H1 (cell line): ENCODE measurements around the gene CD226. TPM values are rescaled to one million over a fixed set of nuclear protein-coding genes. Genes with fewer than 3 reads are reported as not detected.

Experiments
- CTCF ChIA-PET: fragments of 300-600 bp; sonication (Branson Sonifier 250); formaldehyde crosslinking; loops from one replicate; lab custom pipeline; 2021; ENCODE audit not compliant: partially characterized antibody; lab: Charles Lee
- POLR2A ChIA-PET: fragments of 300-600 bp; sonication (Branson Sonifier 250); formaldehyde crosslinking; loops from one replicate; lab custom pipeline; 2021; ENCODE audit warnings: inconsistent platforms; ENCODE audit not compliant: partially characterized antibody; lab: Charles Lee
- DNase-seq, 2 experiments: peaks; one replicate each; pipeline versions ENCODE4 v3.0.0 to v3.0.0-alpha.2; 2010 to 2022; ENCODE audit warnings: low spot score in 2 of 2, low read depth in 1 of 2, mixed read lengths in 1 of 2
- FAIRE-seq: peaks from 2 replicates; lab custom pipeline; 2011; peaks lifted over from hg19 to GRCh38; lab: Jason Lieb, UNC
- H2AFZ ChIP-seq: 2 replicates; pipeline ENCODE4 v1.8.1; 2012; ENCODE audit warnings: low read length, inconsistent platforms
- H2AK5ac ChIP-seq: 2 replicates; pipeline ENCODE4 v1.6.1; 2013; ENCODE audit warnings: low read depth, low read length
- H2BK120ac ChIP-seq: replicated peaks from 2 replicates; pipeline ENCODE3; 2013; ENCODE audit warnings: low read depth, low read length, inconsistent platforms
- H2BK12ac ChIP-seq: 2 replicates; pipeline ENCODE4 v1.6.1; 2013; ENCODE audit warnings: low read depth, low read length
- H2BK15ac ChIP-seq: 2 replicates; pipeline ENCODE4 v1.6.1; 2013; ENCODE audit warnings: low read length
- H2BK20ac ChIP-seq: 2 replicates; pipeline ENCODE4 v1.6.1; 2013; ENCODE audit warnings: low read length
- H2BK5ac ChIP-seq: 2 replicates; pipeline ENCODE4 v1.6.1; 2013; ENCODE audit warnings: low read depth, low read length
- H3K14ac ChIP-seq: 2 replicates; pipeline ENCODE4 v1.6.1; 2013; ENCODE audit warnings: inconsistent platforms; ENCODE audit not compliant: insufficient read length
- H3K18ac ChIP-seq: 2 replicates; pipeline ENCODE4 v1.6.1; 2013; ENCODE audit warnings: low read length; ENCODE audit errors: extremely low read depth
- H3K23ac ChIP-seq: 2 replicates; pipeline ENCODE4 v1.6.1; 2013; ENCODE audit warnings: inconsistent platforms; ENCODE audit not compliant: insufficient read length
- H3K23me2 ChIP-seq: 2 replicates; pipeline ENCODE4 v1.6.1; 2013; ENCODE audit warnings: low read depth, low read length
- H3K27ac ChIP-seq: 2 replicates; pipeline ENCODE4 v1.6.1; 2011; ENCODE audit warnings: low read depth, low read length, inconsistent platforms
- H3K27me3 ChIP-seq, 4 experiments: replicated peaks in 1 of 4; 1 replicate in 1 of 4; 2 replicates in 3 of 4; pipeline versions ENCODE4 v1.6.1 to v1.8.1; 2011 to 2013; ENCODE audit warnings: low read length in 3 of 4, mild to moderate bottlenecking in 3 of 4, inconsistent platforms in 2 of 4, mixed read lengths in 2 of 4, moderate library complexity in 1 of 4; ENCODE audit not compliant: control insufficient read depth in 3 of 4, insufficient read depth in 3 of 4; ENCODE audit errors: extremely low read depth in 1 of 4
- H3K36me3 ChIP-seq, 4 experiments: 2 replicates each; pipeline versions ENCODE4 v1.6.1 to v1.8.1; 2011 to 2013; ENCODE audit warnings: mild to moderate bottlenecking in 4 of 4, low read length in 3 of 4, moderate library complexity in 2 of 4, control low read depth in 1 of 4, inconsistent platforms in 1 of 4; ENCODE audit not compliant: insufficient read depth in 4 of 4, control insufficient read depth in 2 of 4
- H3K4ac ChIP-seq: replicated peaks from 2 replicates; pipeline ENCODE3; 2013; ENCODE audit warnings: low read length, low read depth, mixed read lengths, inconsistent platforms; ENCODE audit not compliant: insufficient read length
- H3K4me1 ChIP-seq, 4 experiments: replicated peaks in 1 of 4; 1 replicate in 1 of 4; 2 replicates in 3 of 4; pipeline versions ENCODE4 v1.6.1 to v1.8.1; 2011 to 2013; ENCODE audit warnings: low read length in 3 of 4, inconsistent platforms in 2 of 4, mixed read lengths in 1 of 4; ENCODE audit not compliant: insufficient read depth in 4 of 4, control insufficient read depth in 3 of 4
- H3K4me2 ChIP-seq, 2 experiments: 2 replicates each; pipeline versions ENCODE4 v1.6.1 to v1.8.1; 2011 to 2013; ENCODE audit warnings: low read depth in 2 of 2, low read length in 2 of 2, control low read depth in 1 of 2, inconsistent platforms in 1 of 2, mild to moderate bottlenecking in 1 of 2; ENCODE audit not compliant: insufficient read depth in 1 of 2
- H3K4me3 ChIP-seq, 4 experiments: fragments of 200-600, 300-600 bp in 1 of 4; sonication (generic), shearing (Covaris generic), sonication (Bioruptor Twin) in 1 of 4; 2 replicates each; pipeline versions ENCODE4 v1.5.1 to v1.8.1; 2011 to 2016; ENCODE audit warnings: low read length in 4 of 4, low read depth in 3 of 4, control low read depth in 2 of 4, inconsistent platforms in 2 of 4, mild to moderate bottlenecking in 2 of 4, mixed read lengths in 1 of 4, moderate library complexity in 1 of 4; ENCODE audit not compliant: insufficient read depth in 2 of 4; ENCODE audit errors: extremely low read depth in 1 of 4
- H3K56ac ChIP-seq: replicated peaks from 2 replicates; pipeline ENCODE3; 2013; ENCODE audit warnings: low read depth, mild to moderate bottlenecking, mixed read lengths, low read length, inconsistent platforms; ENCODE audit not compliant: insufficient read length
- H3K79me1 ChIP-seq: 2 replicates; pipeline ENCODE4 v1.6.1; 2013; ENCODE audit warnings: low read depth, low read length, control low read depth
- H3K79me2 ChIP-seq, 2 experiments: 2 replicates each; pipeline versions ENCODE4 v1.6.1 to v1.8.1; 2012 to 2013; ENCODE audit warnings: low read length in 2 of 2, mild to moderate bottlenecking in 2 of 2, inconsistent platforms in 1 of 2; ENCODE audit not compliant: insufficient read depth in 2 of 2, control insufficient read depth in 1 of 2
- H3K9ac ChIP-seq, 4 experiments: replicated peaks in 1 of 4; 1 replicate in 1 of 4; 2 replicates in 3 of 4; pipeline versions ENCODE4 v1.6.1 to v1.8.1; 2011 to 2013; ENCODE audit warnings: low read depth in 3 of 4, low read length in 3 of 4, control low read depth in 2 of 4, mild to moderate bottlenecking in 2 of 4, moderate library complexity in 2 of 4, inconsistent platforms in 1 of 4; ENCODE audit errors: extremely low read depth in 1 of 4
- H3K9me3 ChIP-seq, 2 experiments: 2 replicates each; pipeline versions ENCODE4 v1.6.1 to v1.8.1; 2012 to 2013; ENCODE audit warnings: mild to moderate bottlenecking in 2 of 2, moderate library complexity in 2 of 2, control low read depth in 1 of 2, inconsistent platforms in 1 of 2, low read depth in 1 of 2, low read length in 1 of 2, mixed read lengths in 1 of 2; ENCODE audit not compliant: insufficient read depth in 2 of 2
- H4K20me1 ChIP-seq, 2 experiments: replicated peaks in 1 of 2; 2 replicates each; pipeline versions ENCODE3 to v1.8.1; 2011 to 2013; ENCODE audit warnings: inconsistent platforms in 2 of 2, low read length in 2 of 2, mild to moderate bottlenecking in 1 of 2; ENCODE audit not compliant: insufficient read depth in 2 of 2, control insufficient read depth in 1 of 2
- H4K5ac ChIP-seq: 2 replicates; pipeline ENCODE4 v1.6.1; 2013; ENCODE audit warnings: low read length, low read depth, mixed read lengths, inconsistent platforms; ENCODE audit not compliant: insufficient read length
- H4K8ac ChIP-seq: 2 replicates; pipeline ENCODE4 v1.8.0; 2013; ENCODE audit warnings: mild to moderate bottlenecking, moderate library complexity, low read length, inconsistent platforms; ENCODE audit not compliant: insufficient read depth; ENCODE audit errors: extremely low read depth
- H4K91ac ChIP-seq: replicated peaks from 2 replicates; pipeline ENCODE3; 2013; ENCODE audit warnings: low read length, mixed read lengths, inconsistent platforms; ENCODE audit not compliant: insufficient read length
- EGR1 ChIP-seq: IDR thresholded peaks from 2 replicates; pipeline ENCODE4 v1.6.1; 2011; ENCODE audit warnings: low read depth, low read length, borderline replicate concordance
- EP300 ChIP-seq, 2 experiments: IDR thresholded peaks; 1 replicate in 1 of 2; 2 replicates in 1 of 2; pipeline ENCODE4 v1.6.1; 2011 to 2012; ENCODE audit warnings: low read depth in 2 of 2, low read length in 2 of 2, mild to moderate bottlenecking in 2 of 2, borderline replicate concordance in 1 of 2, inconsistent platforms in 1 of 2, moderate library complexity in 1 of 2
- JUN ChIP-seq: IDR thresholded peaks from 2 replicates; pipeline ENCODE4 v1.6.1; 2011; ENCODE audit warnings: low read depth, mild to moderate bottlenecking, improper control_type of control experiment, low read length
- MAFK ChIP-seq: IDR thresholded peaks from 2 replicates; pipeline ENCODE4 v1.6.1; 2012; ENCODE audit warnings: low read depth, mild to moderate bottlenecking, improper control_type of control experiment, low read length
- SIRT6 ChIP-seq: IDR thresholded peaks from one replicate; pipeline ENCODE4 v1.7.1; 2012; ENCODE audit warnings: low read length, inconsistent platforms
- TAF1 ChIP-seq: IDR thresholded peaks from 2 replicates; pipeline ENCODE4 v1.6.1; 2011; ENCODE audit warnings: mild to moderate bottlenecking, low read depth, low read length
- TBP ChIP-seq: IDR thresholded peaks from 2 replicates; pipeline ENCODE4 v1.6.1; 2011; ENCODE audit warnings: low read depth, low read length, improper control_type of control experiment
- TCF12 ChIP-seq: IDR thresholded peaks from 2 replicates; pipeline ENCODE4 v1.6.1; 2011; ENCODE audit warnings: low read depth, mild to moderate bottlenecking, low read length
- YY1 ChIP-seq: IDR thresholded peaks from 2 replicates; pipeline ENCODE4 v1.6.1; 2011; ENCODE audit warnings: low read depth, mild to moderate bottlenecking, low read length
- WGBS, 2 experiments: shearing (Covaris generic) in 1 of 2; methylation state at CpG; one replicate each; pipeline versions ENCODE4 v1.1.6 to v1.1.7; 2013 to 2015; ENCODE audit warnings: low lambda C conversion rate in 2 of 2, mixed read lengths in 2 of 2, inconsistent platforms in 1 of 2, low coverage in 1 of 2, missing lambda C conversion rate in 1 of 2; ENCODE audit not compliant: insufficient replicate concordance in 2 of 2, insufficient coverage in 1 of 2, insufficient read length in 1 of 2; ENCODE audit errors: extremely low coverage in 1 of 2, missing lambda C conversion rate in 1 of 2; 5-methylcytosine and 5-hydroxymethylcytosine counted together
- polyA plus RNA-seq, 7 experiments: library from polyadenylated mRNA; depleted of rRNA in 3 of 7; stranded (reverse) in 5 of 7; unstranded in 2 of 7; fragments of >200 nt in 5 of 7; fragments of 200-250 nt in 2 of 7; gene quantifications; 1 replicate in 5 of 7; 2 replicates in 1 of 7; 4 replicates in 1 of 7; pipeline versions ENCODE4 v1.2.1 to v1.2.3, GENCODE V29; 2011 to 2013; ENCODE audit warnings: missing spikeins in 2 of 7, mixed read lengths in 2 of 7
- total RNA-seq: library from RNA; stranded (reverse); fragmentation: NEBNext Ultra II Directional; extraction: Animal tissue kit (Norgen Biotek cat#: 25700); gene quantifications from 2 replicates; pipeline ENCODE4 v1.2.1, GENCODE V29; 2021

The CD226 gene
- total and polyA plus RNA-seq, 2 of the 8 experiments (the other 6 are each of a cell fraction or from before 2014, with no cell fraction given): not detected

DNA sequence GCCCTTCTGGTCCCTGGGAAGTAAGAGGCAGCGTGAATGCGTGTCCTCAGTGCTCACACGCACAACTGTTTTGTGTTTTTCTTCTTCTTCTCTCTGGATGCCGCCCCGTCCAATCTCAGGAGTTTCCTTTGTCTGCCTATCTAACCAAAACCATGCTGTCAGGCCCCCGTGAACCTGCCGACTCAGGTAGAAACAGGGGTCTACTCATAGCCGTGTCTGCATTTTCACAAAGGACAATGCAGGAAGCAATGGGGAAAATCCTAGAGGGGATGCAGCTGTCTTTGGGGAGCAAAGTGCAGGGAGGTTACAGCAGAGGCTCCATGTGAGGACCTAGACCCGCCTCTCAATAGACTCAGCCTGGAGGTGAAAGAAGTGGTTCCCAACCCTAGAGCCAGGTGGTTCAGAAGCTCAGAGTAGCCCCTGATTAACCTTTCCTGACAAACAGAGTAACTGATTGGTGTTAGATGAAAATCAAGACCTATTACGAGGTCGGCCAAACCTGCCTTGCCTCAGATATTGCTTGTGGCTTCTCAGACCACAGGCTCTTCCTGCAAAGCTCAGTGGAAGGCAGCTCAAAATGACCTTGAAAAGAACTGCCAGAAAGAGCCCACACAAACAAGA is 49.3 kb downstream of the CD226 start:
- Histone ChIP-seq H3K79me2 (no peaks in the 10 kb centered on the region), H3K4me2 (no peak overlapping the region), H3K4me3 (no peak overlapping the region), H2BK5ac (no peak overlapping the region), H3K14ac (no peak overlapping the region), H3K27ac (no peak overlapping the region), H3K79me1 (no peaks in the 10 kb centered on the region), H3K9me3 (no peaks in the 10 kb centered on the region), H3K36me3 (no peaks in the 10 kb centered on the region), H2BK120ac (no peak overlapping the region), H3K4ac (no peak overlapping the region), H2AFZ (peak overlapping the region; percentile 98), H2BK20ac (no peak overlapping the region), H4K91ac (no peak overlapping the region), H3K9ac (no peak overlapping the region), H2AK5ac (no peak overlapping the region), H3K4me1 (no peaks in the 10 kb centered on the region), H2BK15ac (no peak overlapping the region), H3K56ac (no peak overlapping the region), H4K20me1 (no peaks in the 10 kb centered on the region), H3K27me3 (no peaks in the 10 kb centered on the region), H3K23me2 (no peaks in the 10 kb centered on the region), H3K23ac (no peak overlapping the region), H4K5ac (no peak overlapping the region), H2BK12ac (no peak overlapping the region), H4K8ac (peak overlapping the region; percentile 7; the same call in 1 of the 2 replicates), H3K18ac (no peak overlapping the region)
- FAIRE-seq (no peak), DNase-seq (no peak)
- TF ChIP-seq EP300 (IDR thresholded peaks at IDR 0.05; ENCODE audit: borderline replicate concordance in 1 of 2, low read depth in 2 of 2, low read length in 2 of 2) (no peak), MAFK (no peak), YY1 (no peak), SIRT6 (no peak), EGR1 (no peak), TCF12 (no peak), TAF1 (no peak), JUN (no peak), TBP (no peak)
- WGBS, 2 experiments: 71% methylated on average over 9 of the region's 11 CpGs; no CpG with 5 or more reads in 1 of the 2 experiments
- CTCF ChIA-PET: no interaction called here
- POLR2A ChIA-PET: no interaction called here
